Liver (tissue), 9 donors: Measurements from ENCODE around the gene ITIH5. TPM values are rescaled to one million over a fixed set of nuclear protein-coding genes. Genes with fewer than 3 reads are reported as not detected.

ENCODE experiments used
- DNase-seq: peaks from one replicate; pipeline ENCODE4 v3.0.0-alpha.2; 2017; ENCODE audit warnings: low spot score
- H3K27ac ChIP-seq, 2 donors: one replicate each; pipeline ENCODE4 v1.7.0; 2013; ENCODE audit warnings: inconsistent platforms in 2 of 2, low read length in 2 of 2, control low read depth in 1 of 2, low read depth in 1 of 2, mild to moderate bottlenecking in 1 of 2
- H3K27me3 ChIP-seq, 4 donors: one replicate each; pipeline versions ENCODE4 v1.6.1 to v1.7.0; 2013; ENCODE audit warnings: low read length in 3 of 4, inconsistent platforms in 1 of 4, mild to moderate bottlenecking in 1 of 4, moderate library complexity in 1 of 4; ENCODE audit not compliant: control insufficient read depth in 4 of 4, insufficient read depth in 4 of 4
- H3K36me3 ChIP-seq, 4 donors: one replicate each; pipeline versions ENCODE4 v1.6.1 to v1.7.0; 2013; ENCODE audit warnings: low read length in 3 of 4, mild to moderate bottlenecking in 3 of 4, low read depth in 1 of 4, moderate library complexity in 1 of 4; ENCODE audit not compliant: control insufficient read depth in 4 of 4, insufficient read depth in 3 of 4
- H3K4me1 ChIP-seq, 4 donors: one replicate each; pipeline versions ENCODE4 v1.6.1 to v1.7.0; 2013; ENCODE audit warnings: low read length in 3 of 4, mild to moderate bottlenecking in 3 of 4, moderate library complexity in 1 of 4; ENCODE audit not compliant: control insufficient read depth in 4 of 4, insufficient read depth in 4 of 4
- H3K4me3 ChIP-seq, 3 donors: one replicate each; pipeline versions ENCODE4 v1.6.1 to v1.7.0; 2013; ENCODE audit warnings: low read length in 3 of 3, control low read depth in 1 of 3, low read depth in 1 of 3, mild to moderate bottlenecking in 1 of 3
- H3K9ac ChIP-seq, 2 donors: one replicate each; pipeline ENCODE4 v1.7.0; 2013; ENCODE audit warnings: low read length in 2 of 2, mild to moderate bottlenecking in 2 of 2, moderate library complexity in 2 of 2, control low read depth in 1 of 2, low read depth in 1 of 2
- H3K9me3 ChIP-seq, 4 donors: one replicate each; pipeline versions ENCODE4 v1.6.1 to v1.7.0; 2013; ENCODE audit warnings: low read length in 3 of 4; ENCODE audit not compliant: control insufficient read depth in 4 of 4
- EGR1 ChIP-seq, 2 donors: IDR thresholded peaks; 2 replicates each; pipeline ENCODE4 v1.6.1; 2016 to 2018; ENCODE audit warnings: antibody characterized with exemption in 2 of 2, low read depth in 2 of 2
- FOXA1 ChIP-seq: IDR thresholded peaks from 2 replicates; pipeline ENCODE4 v1.6.1; 2016; ENCODE audit warnings: antibody characterized with exemption
- FOXA2 ChIP-seq: IDR thresholded peaks from 2 replicates; pipeline ENCODE4 v1.6.1; 2016; ENCODE audit warnings: antibody characterized with exemption
- GABPA ChIP-seq, 2 donors: IDR thresholded peaks in 1 of 2; conservative IDR thresholded peaks in 1 of 2; 2 replicates each; pipeline ENCODE4 v1.6.1; 2016; ENCODE audit warnings: antibody characterized with exemption in 2 of 2, mild to moderate bottlenecking in 1 of 2, moderate library complexity in 1 of 2
- HNF4A ChIP-seq, 2 donors: conservative IDR thresholded peaks; 2 replicates each; pipeline ENCODE4 v1.6.1; 2016; ENCODE audit warnings: antibody characterized with exemption in 2 of 2, mild to moderate bottlenecking in 2 of 2
- HNF4G ChIP-seq: IDR thresholded peaks from 2 replicates; pipeline ENCODE4 v1.6.1; 2016; ENCODE audit warnings: antibody characterized with exemption
- JUND ChIP-seq, 2 donors: IDR thresholded peaks; 2 replicates each; pipeline ENCODE4 v1.6.1; 2016; ENCODE audit warnings: antibody characterized with exemption in 2 of 2
- NR2F2 ChIP-seq: IDR thresholded peaks from 2 replicates; pipeline ENCODE4 v1.6.1; 2016; ENCODE audit warnings: antibody characterized with exemption
- RAD21 ChIP-seq, 2 donors: IDR thresholded peaks; 2 replicates each; pipeline ENCODE4 v1.6.1; 2016; ENCODE audit warnings: antibody characterized with exemption in 2 of 2, mild to moderate bottlenecking in 2 of 2
- RXRA ChIP-seq, 2 donors: IDR thresholded peaks; 2 replicates each; pipeline ENCODE4 v1.6.1; 2017 to 2018; ENCODE audit warnings: antibody characterized with exemption in 2 of 2, mild to moderate bottlenecking in 1 of 2
- TAF1 ChIP-seq: conservative IDR thresholded peaks from 2 replicates; pipeline ENCODE4 v1.6.1; 2016; ENCODE audit warnings: antibody characterized with exemption, mild to moderate bottlenecking
- YY1 ChIP-seq: IDR thresholded peaks from 2 replicates; pipeline ENCODE4 v1.6.1; 2016; ENCODE audit warnings: antibody characterized with exemption, mild to moderate bottlenecking
- WGBS: extraction: QIAGEN DNeasy Blood & Tissue Kit; methylation state at CpG from one replicate; pipeline ENCODE4 v1.1.7; 2013; 5-methylcytosine and 5-hydroxymethylcytosine counted together
- polyA plus RNA-seq, 2 donors: library from polyadenylated mRNA; stranded (reverse) in 1 of 2; unstranded in 1 of 2; fragments of 200-250 nt in 1 of 2; fragments of >200 nt in 1 of 2; fragmentation: Nextera tagmentation in 1 of 2; extraction: Ambion mirVana in 1 of 2; gene quantifications; one replicate each; pipeline versions ENCODE4 v1.2.1 to v1.2.3, GENCODE V29; 2013 to 2015
- total RNA-seq, 2 donors: library from RNA; depleted of rRNA; stranded (reverse); fragments of >200 nt; gene quantifications; one replicate each; pipeline ENCODE4 v1.2.3, GENCODE V29; 2014
- TF ChIP-seq, protein P1 (sequence below): IDR thresholded peaks from 2 replicates; pipeline ENCODE4 v1.6.1; 2016; ENCODE audit warnings: antibody characterized with exemption
- TF ChIP-seq, protein P2 (sequence below): fragments of 150-350 bp; IDR thresholded peaks from 2 replicates; pipeline ENCODE4 v1.5.1; 2017; ENCODE audit warnings: improper control_type of control experiment, low read depth, low read length; ENCODE audit not compliant: missing input control
- TF ChIP-seq, protein P3 (sequence below): IDR thresholded peaks from 2 replicates; pipeline ENCODE4 v1.6.1; 2016; ENCODE audit warnings: antibody characterized with exemption, mild to moderate bottlenecking
- TF ChIP-seq, protein P4 (sequence below): IDR thresholded peaks from 2 replicates; pipeline ENCODE4 v1.6.1; 2016; ENCODE audit warnings: antibody characterized with exemption
- TF ChIP-seq, protein P5 (sequence below): IDR thresholded peaks from 2 replicates; pipeline ENCODE4 v1.6.1; 2016; ENCODE audit warnings: antibody characterized with exemption
- donor health status: healthy.
- donor health status: healthy.
- donor health status: healthy.
- donor health status: healthy.
- donor health status: healthy.

Gene ITIH5
- total and polyA plus RNA-seq, 4 donors: 0.60 to 1.3 (median 0.98) TPM

DNA sequence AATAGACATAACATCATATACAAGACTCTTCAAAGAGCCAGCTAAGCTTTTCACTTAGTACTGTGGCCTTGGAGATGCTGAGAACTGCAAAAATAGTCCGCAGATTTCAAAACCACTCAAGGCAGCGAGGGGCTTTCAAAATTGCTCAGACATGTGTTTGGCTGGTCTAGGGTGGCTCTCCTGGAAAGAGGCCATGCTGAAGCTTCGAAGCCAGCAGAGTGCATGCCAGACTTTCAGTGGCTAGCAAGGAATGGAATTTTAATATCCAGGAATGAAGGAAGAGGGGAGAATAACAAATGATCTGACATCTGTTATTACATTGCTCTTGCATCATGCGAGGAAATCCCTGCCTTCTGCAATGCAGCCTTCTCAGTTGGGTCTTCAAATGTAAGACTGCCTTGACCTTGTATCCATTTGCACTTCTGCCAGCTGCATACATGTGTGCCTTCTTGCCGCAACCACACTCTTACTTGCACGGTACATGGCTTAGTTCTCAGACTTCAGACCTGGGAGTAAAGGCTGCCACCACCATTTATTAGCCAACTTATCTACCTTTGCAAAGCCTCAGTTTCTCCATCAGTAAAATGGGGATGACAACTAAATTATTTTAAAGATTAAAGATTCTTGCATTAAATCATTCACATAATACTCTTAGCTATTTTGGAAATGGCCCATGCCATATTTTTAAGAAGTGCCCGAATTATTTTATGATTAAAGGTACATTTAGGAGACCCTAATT is 55.9 kb downstream of the ITIH5 start:
- WGBS: 86% methylated on average over 7 of the region's 7 CpGs
- no peak for TF ChIP-seq GABPA (IDR thresholded peaks at IDR 0.05 in 1 of 2, conservative IDR thresholded peaks at IDR 0.05 in 1 of 2)
- TF ChIP-seq HNF4G: no peak
- TF ChIP-seq, protein P1, sequence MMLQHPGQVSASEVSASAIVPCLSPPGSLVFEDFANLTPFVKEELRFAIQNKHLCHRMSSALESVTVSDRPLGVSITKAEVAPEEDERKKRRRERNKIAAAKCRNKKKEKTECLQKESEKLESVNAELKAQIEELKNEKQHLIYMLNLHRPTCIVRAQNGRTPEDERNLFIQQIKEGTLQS: no peak
- TF ChIP-seq TAF1: no peak
- TF ChIP-seq NR2F2: no peak
- TF ChIP-seq, protein P2, sequence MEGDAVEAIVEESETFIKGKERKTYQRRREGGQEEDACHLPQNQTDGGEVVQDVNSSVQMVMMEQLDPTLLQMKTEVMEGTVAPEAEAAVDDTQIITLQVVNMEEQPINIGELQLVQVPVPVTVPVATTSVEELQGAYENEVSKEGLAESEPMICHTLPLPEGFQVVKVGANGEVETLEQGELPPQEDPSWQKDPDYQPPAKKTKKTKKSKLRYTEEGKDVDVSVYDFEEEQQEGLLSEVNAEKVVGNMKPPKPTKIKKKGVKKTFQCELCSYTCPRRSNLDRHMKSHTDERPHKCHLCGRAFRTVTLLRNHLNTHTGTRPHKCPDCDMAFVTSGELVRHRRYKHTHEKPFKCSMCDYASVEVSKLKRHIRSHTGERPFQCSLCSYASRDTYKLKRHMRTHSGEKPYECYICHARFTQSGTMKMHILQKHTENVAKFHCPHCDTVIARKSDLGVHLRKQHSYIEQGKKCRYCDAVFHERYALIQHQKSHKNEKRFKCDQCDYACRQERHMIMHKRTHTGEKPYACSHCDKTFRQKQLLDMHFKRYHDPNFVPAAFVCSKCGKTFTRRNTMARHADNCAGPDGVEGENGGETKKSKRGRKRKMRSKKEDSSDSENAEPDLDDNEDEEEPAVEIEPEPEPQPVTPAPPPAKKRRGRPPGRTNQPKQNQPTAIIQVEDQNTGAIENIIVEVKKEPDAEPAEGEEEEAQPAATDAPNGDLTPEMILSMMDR: no peak
- TF ChIP-seq JUND (IDR thresholded peaks at IDR 0.05): no peak
- no peak for TF ChIP-seq HNF4A (conservative IDR thresholded peaks at IDR 0.05)
- no peak for TF ChIP-seq RXRA (IDR thresholded peaks at IDR 0.05)
- TF ChIP-seq, protein P3, sequence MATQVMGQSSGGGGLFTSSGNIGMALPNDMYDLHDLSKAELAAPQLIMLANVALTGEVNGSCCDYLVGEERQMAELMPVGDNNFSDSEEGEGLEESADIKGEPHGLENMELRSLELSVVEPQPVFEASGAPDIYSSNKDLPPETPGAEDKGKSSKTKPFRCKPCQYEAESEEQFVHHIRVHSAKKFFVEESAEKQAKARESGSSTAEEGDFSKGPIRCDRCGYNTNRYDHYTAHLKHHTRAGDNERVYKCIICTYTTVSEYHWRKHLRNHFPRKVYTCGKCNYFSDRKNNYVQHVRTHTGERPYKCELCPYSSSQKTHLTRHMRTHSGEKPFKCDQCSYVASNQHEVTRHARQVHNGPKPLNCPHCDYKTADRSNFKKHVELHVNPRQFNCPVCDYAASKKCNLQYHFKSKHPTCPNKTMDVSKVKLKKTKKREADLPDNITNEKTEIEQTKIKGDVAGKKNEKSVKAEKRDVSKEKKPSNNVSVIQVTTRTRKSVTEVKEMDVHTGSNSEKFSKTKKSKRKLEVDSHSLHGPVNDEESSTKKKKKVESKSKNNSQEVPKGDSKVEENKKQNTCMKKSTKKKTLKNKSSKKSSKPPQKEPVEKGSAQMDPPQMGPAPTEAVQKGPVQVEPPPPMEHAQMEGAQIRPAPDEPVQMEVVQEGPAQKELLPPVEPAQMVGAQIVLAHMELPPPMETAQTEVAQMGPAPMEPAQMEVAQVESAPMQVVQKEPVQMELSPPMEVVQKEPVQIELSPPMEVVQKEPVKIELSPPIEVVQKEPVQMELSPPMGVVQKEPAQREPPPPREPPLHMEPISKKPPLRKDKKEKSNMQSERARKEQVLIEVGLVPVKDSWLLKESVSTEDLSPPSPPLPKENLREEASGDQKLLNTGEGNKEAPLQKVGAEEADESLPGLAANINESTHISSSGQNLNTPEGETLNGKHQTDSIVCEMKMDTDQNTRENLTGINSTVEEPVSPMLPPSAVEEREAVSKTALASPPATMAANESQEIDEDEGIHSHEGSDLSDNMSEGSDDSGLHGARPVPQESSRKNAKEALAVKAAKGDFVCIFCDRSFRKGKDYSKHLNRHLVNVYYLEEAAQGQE: no peak
- no peak for TF ChIP-seq RAD21 (IDR thresholded peaks at IDR 0.05)
- TF ChIP-seq FOXA2: no peak
- TF ChIP-seq, protein P4, sequence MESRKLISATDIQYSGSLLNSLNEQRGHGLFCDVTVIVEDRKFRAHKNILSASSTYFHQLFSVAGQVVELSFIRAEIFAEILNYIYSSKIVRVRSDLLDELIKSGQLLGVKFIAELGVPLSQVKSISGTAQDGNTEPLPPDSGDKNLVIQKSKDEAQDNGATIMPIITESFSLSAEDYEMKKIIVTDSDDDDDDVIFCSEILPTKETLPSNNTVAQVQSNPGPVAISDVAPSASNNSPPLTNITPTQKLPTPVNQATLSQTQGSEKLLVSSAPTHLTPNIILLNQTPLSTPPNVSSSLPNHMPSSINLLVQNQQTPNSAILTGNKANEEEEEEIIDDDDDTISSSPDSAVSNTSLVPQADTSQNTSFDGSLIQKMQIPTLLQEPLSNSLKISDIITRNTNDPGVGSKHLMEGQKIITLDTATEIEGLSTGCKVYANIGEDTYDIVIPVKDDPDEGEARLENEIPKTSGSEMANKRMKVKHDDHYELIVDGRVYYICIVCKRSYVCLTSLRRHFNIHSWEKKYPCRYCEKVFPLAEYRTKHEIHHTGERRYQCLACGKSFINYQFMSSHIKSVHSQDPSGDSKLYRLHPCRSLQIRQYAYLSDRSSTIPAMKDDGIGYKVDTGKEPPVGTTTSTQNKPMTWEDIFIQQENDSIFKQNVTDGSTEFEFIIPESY: no peak
- TF ChIP-seq YY1: no peak
- no peaks in the 10 kb centered on the region for H3K4me1 ChIP-seq
- no peaks in the 10 kb centered on the region for H3K9me3 ChIP-seq
- H3K4me3 ChIP-seq: no peak overlapping the region
- no peaks in the 10 kb centered on the region for H3K36me3 ChIP-seq
- no peak overlapping the region for H3K27ac ChIP-seq
- H3K9ac ChIP-seq: no peak overlapping the region
- DNase-seq: no peak
- H3K27me3 ChIP-seq: no peaks in the 10 kb centered on the region

DNA sequence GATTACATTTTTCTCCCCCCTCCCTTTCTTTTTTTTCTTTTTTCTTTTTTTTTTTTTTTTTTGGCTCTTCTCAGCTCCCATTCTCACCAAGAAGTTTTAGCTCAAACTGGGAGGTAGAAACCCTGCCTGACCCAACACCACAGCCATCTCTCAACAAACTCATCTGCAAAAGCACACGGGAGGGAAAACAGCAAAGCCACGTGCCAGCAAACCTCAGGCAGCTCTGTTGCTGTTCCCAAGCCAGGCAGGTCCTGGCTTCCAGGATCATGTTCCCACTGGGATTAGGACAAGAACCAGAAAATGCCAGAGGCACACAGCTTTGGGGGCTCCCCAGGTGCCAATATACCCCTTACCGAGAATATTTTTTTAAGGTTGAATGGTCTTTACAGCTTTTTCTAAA is 56.7 kb downstream of the ITIH5 start:
- Histone ChIP-seq H3K36me3 (no peaks in the 10 kb centered on the region), H3K4me3 (no peak overlapping the region), H3K9me3 (no peaks in the 10 kb centered on the region), H3K9ac (no peak overlapping the region), H3K27me3 (no peaks in the 10 kb centered on the region), H3K4me1 (no peaks in the 10 kb centered on the region), H3K27ac (no peak overlapping the region)
- WGBS: 50% methylated on average over 3 of the region's 3 CpGs
- TF ChIP-seq EGR1 (IDR thresholded peaks at IDR 0.05; ENCODE audit: low read depth in 2 of 2) (no peak), TAF1 (no peak), NR2F2 (no peak), HNF4A (conservative IDR thresholded peaks at IDR 0.05) (no peak), HNF4G (no peak), FOXA1 (no peak), YY1 (no peak), FOXA2 (no peak), JUND (IDR thresholded peaks at IDR 0.05) (no peak)
- TF ChIP-seq, protein P3: no peak
- TF ChIP-seq, protein P5, sequence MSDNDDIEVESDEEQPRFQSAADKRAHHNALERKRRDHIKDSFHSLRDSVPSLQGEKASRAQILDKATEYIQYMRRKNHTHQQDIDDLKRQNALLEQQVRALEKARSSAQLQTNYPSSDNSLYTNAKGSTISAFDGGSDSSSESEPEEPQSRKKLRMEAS: no peak
- TF ChIP-seq, protein P4: no peak
- no peak for DNase-seq
